CD8-positive, alpha-beta memory T cell (primary cell): ENCODE data around the gene CEP97. TPM values are rescaled to one million over a fixed set of nuclear protein-coding genes. Genes with fewer than 3 reads are reported as not detected.

ENCODE experiments used
- polyA plus RNA-seq: library from polyadenylated mRNA; unstranded; fragments of 300-500 nt; fragmentation: Illumina TruSeq; gene quantifications from one replicate; pipeline ENCODE4 v1.2.3, GENCODE V29; 2021
- total RNA-seq, 2 experiments: library from RNA; stranded (reverse); gene quantifications; one replicate each; pipeline ENCODE4 v1.2.3, GENCODE V29; 2021

The CEP97 gene
- total and polyA plus RNA-seq, 3 experiments from 2014 or later = 4.5 to 17.3 (median 16.6) TPM

Other genes starting within 250 kb of the CEP97 start
- gene SENP7, start 211.4 kb upstream of the CEP97 start, total RNA-seq = 10 to 100 TPM; 11.1 to 13.2 TPM
- 8.3 TPM for gene SENP7, start 211.4 kb upstream of the CEP97 start, polyA plus RNA-seq
- 10 to 100 TPM; 57.4 to 59.3 TPM for gene TRMT10C, start 162.7 kb upstream of the CEP97 start, total RNA-seq
- 37.3 TPM for gene TRMT10C, start 162.7 kb upstream of the CEP97 start, polyA plus RNA-seq
- gene PCNP, start 150.4 kb upstream of the CEP97 start, total RNA-seq = 100 to 1,000 TPM; 205 to 216 TPM
- gene PCNP, start 150.4 kb upstream of the CEP97 start, polyA plus RNA-seq = 124 TPM
- 10 to 100 TPM; 28.9 to 29.7 TPM for gene ZBTB11, start 47.5 kb upstream of the CEP97 start, total RNA-seq
- gene ZBTB11, start 47.5 kb upstream of the CEP97 start, polyA plus RNA-seq = 14.5 TPM
- gene RPL24, start 37.9 kb upstream of the CEP97 start, total RNA-seq = 1,000 to 10,000 TPM; 1,569 to 1,633 TPM
- 973 TPM for gene RPL24, start 37.9 kb upstream of the CEP97 start, polyA plus RNA-seq
- gene NXPE3, start 54.6 kb downstream of the CEP97 start, total RNA-seq = 10 to 100 TPM; 16.2 to 17.2 TPM
- gene NXPE3, start 54.6 kb downstream of the CEP97 start, polyA plus RNA-seq = 37.4 TPM
- gene NFKBIZ, start 124.9 kb downstream of the CEP97 start, total RNA-seq = 10 to 100 TPM; 32.3 to 32.9 TPM
- gene NFKBIZ, start 124.9 kb downstream of the CEP97 start, polyA plus RNA-seq = 8.0 TPM